B cell (primary cell): ENCODE results near the gene CHST4. TPM values are rescaled to one million over a fixed set of nuclear protein-coding genes. Genes with fewer than 3 reads are reported as not detected.

Source experiments
- ATAC-seq: fragments of 200-7000 bp; cut with Tn5 transposase; one replicate; pipeline ENCODE4 v1.10.0; 2021; ENCODE audit warnings: low read depth, mild to moderate bottlenecking, moderate number of reproducible peaks, moderate library complexity
- CTCF ChIA-PET: fragments of 350-600 bp; sonication (Branson Sonifier 250); formaldehyde crosslinking; loops from one replicate; lab custom pipeline; 2021; ENCODE audit warnings: antibody characterized with exemption, inconsistent platforms; lab: Charles Lee
- POLR2A ChIA-PET: fragments of 350-600 bp; sonication (Branson Sonifier 250); formaldehyde crosslinking; loops from one replicate; lab custom pipeline; 2021; ENCODE audit warnings: antibody characterized with exemption; lab: Charles Lee
- DNase-seq: peaks from one replicate; pipeline ENCODE4 v3.0.0; 2013
- H2AFZ ChIP-seq: 2 replicates; pipeline ENCODE4 v1.6.1; 2012; ENCODE audit warnings: mild to moderate bottlenecking, low read depth, low read length; ENCODE audit not compliant: insufficient read depth, poor library complexity, severe bottlenecking
- H3K27ac ChIP-seq, 2 donors: 1 replicate in 1 of 2; 2 replicates in 1 of 2; pipeline ENCODE4 v1.5.1; 2012 to 2013; ENCODE audit warnings: low read length in 2 of 2, mild to moderate bottlenecking in 2 of 2, moderate library complexity in 1 of 2
- H3K27me3 ChIP-seq, 4 experiments: fragments of 200-600 bp in 1 of 4; sonication (generic) in 1 of 4; replicated peaks in 1 of 4; 1 replicate in 2 of 4; 2 replicates in 2 of 4; pipeline versions ENCODE4 v1.6.1 to v1.7.0; 2013 to 2016; ENCODE audit warnings: low read length in 3 of 4, mild to moderate bottlenecking in 2 of 4, mixed read lengths in 1 of 4, moderate library complexity in 1 of 4; ENCODE audit not compliant: insufficient read depth in 4 of 4, control insufficient read depth in 3 of 4; ENCODE audit errors: control extremely low read depth in 1 of 4
- H3K36me3 ChIP-seq, 2 experiments: replicated peaks in 1 of 2; 1 replicate in 1 of 2; 2 replicates in 1 of 2; pipeline versions ENCODE4 v1.6.1 to v1.7.1; 2013; ENCODE audit warnings: low read length in 1 of 2; ENCODE audit not compliant: insufficient read depth in 2 of 2, control insufficient read depth in 1 of 2; ENCODE audit errors: control extremely low read depth in 1 of 2, extremely low read depth in 1 of 2
- H3K4me1 ChIP-seq, 2 donors: fragments of 200-600 bp in 1 of 2; sonication (generic) in 1 of 2; 1 replicate in 1 of 2; 2 replicates in 1 of 2; pipeline versions ENCODE4 v1.5.1 to v1.6.1; 2013 to 2017; ENCODE audit warnings: low read length in 2 of 2; ENCODE audit not compliant: control insufficient read depth in 2 of 2, insufficient read depth in 2 of 2
- H3K4me2 ChIP-seq: replicated peaks from 2 replicates; pipeline ENCODE3; 2012; ENCODE audit warnings: mild to moderate bottlenecking, low read depth, low read length; ENCODE audit not compliant: poor library complexity, severe bottlenecking
- H3K4me3 ChIP-seq, 5 experiments: fragments of 200-600 bp in 1 of 5; sonication (generic) in 1 of 5; 1 replicate in 3 of 5; 2 replicates in 2 of 5; pipeline versions ENCODE4 v1.5.1 to v1.7.0; 2011 to 2016; ENCODE audit warnings: low read length in 4 of 5, mild to moderate bottlenecking in 4 of 5, low read depth in 2 of 5, control low read depth in 1 of 5, moderate library complexity in 1 of 5; ENCODE audit not compliant: insufficient read depth in 1 of 5; ENCODE audit errors: control extremely low read depth in 1 of 5, extremely low read depth in 1 of 5
- H3K79me2 ChIP-seq: fragments of 200-600 bp; sonication (generic); one replicate; pipeline ENCODE4 v1.6.0; 2016; ENCODE audit warnings: low read length; ENCODE audit not compliant: control insufficient read depth, insufficient read depth
- H3K9ac ChIP-seq: fragments of 200-600 bp; sonication (generic); 2 replicates; pipeline ENCODE4 v1.6.1; 2017; ENCODE audit warnings: mild to moderate bottlenecking, low read length, moderate library complexity
- H3K9me3 ChIP-seq, 3 donors: one replicate each; pipeline versions ENCODE4 v1.6.1 to v1.7.1; 2013; ENCODE audit warnings: low read length in 2 of 3; ENCODE audit not compliant: control insufficient read depth in 2 of 3, insufficient read depth in 1 of 3; ENCODE audit errors: control extremely low read depth in 1 of 3
- H4K20me1 ChIP-seq: 2 replicates; pipeline ENCODE4 v1.6.0; 2012; ENCODE audit warnings: mild to moderate bottlenecking, low read length; ENCODE audit not compliant: insufficient read depth, control insufficient read depth, poor library complexity, severe bottlenecking
- H3K27ac Mint-ChIP-seq: one replicate; pipeline ENCODE4 v1.8.0; 2021; ENCODE audit warnings: mixed read lengths
- H3K27me3 Mint-ChIP-seq: one replicate; pipeline ENCODE4 v1.8.0; 2021; ENCODE audit warnings: mixed read lengths
- H3K4me1 Mint-ChIP-seq: one replicate; pipeline ENCODE4 v1.8.0; 2021; ENCODE audit warnings: mixed read lengths
- H3K4me3 Mint-ChIP-seq: one replicate; pipeline ENCODE4 v1.8.0; 2021; ENCODE audit warnings: mixed read lengths
- H3K9me3 Mint-ChIP-seq: one replicate; pipeline ENCODE4 v1.8.0; 2022; ENCODE audit warnings: mixed read lengths; ENCODE audit not compliant: insufficient read depth
- CTCF ChIP-seq: fragments of 200-600 bp; IDR thresholded peaks from one replicate; pipeline ENCODE4 v1.8.0; 2022; ENCODE audit warnings: antibody characterized with exemption, mild to moderate bottlenecking
- EZH2 ChIP-seq: IDR thresholded peaks from 2 replicates; pipeline ENCODE4 v1.6.1; 2012; ENCODE audit warnings: borderline replicate concordance, low read depth, mild to moderate bottlenecking, moderate library complexity, low read length; ENCODE audit not compliant: insufficient read depth, poor library complexity, severe bottlenecking
- WGBS: methylation state at CpG from one replicate; pipeline ENCODE4 v1.1.5; 2013; ENCODE audit warnings: missing lambda C conversion rate; ENCODE audit not compliant: insufficient coverage; 5-methylcytosine and 5-hydroxymethylcytosine counted together
- intact Hi-C: fragments of 100-400 bp; cut with micrococcal nuclease; formaldehyde crosslinking; loops from one replicate; pipeline ENCODE4 v1.10.0; 2022
- polyA plus RNA-seq: library from polyadenylated mRNA; depleted of rRNA; stranded (reverse); fragments of >200 nt; gene quantifications from 2 replicates; pipeline ENCODE4 v1.2.3, GENCODE V29; 2012
- total RNA-seq, 2 donors: library from RNA; stranded (reverse); fragments of 120-200 nt in 1 of 2; gene quantifications; 1 replicate in 1 of 2; 2 replicates in 1 of 2; pipeline versions ENCODE4 v1.2.3 to v1.2.4, GENCODE V29; 2013 to 2022

Gene CHST4
- total and polyA plus RNA-seq, 2 donors (not counting 1 experiment from before 2014, with no cell fraction given): not detected

GRCh38 chr16:71504901-71505300, 21.3 kb upstream of the CHST4 start:
- Mint-ChIP-seq H3K27me3 (peaks cover 15% of the 10 kb centered on the region), H3K4me3 (no peak overlapping the region), H3K27ac (no peak overlapping the region), H3K9me3 (no peaks in the 10 kb centered on the region), H3K4me1 (no peaks in the 10 kb centered on the region)
- Histone ChIP-seq H3K9ac (no peak overlapping the region), H3K36me3 (no peaks in the 10 kb centered on the region), H2AFZ (no peak overlapping the region), H3K27me3 (peaks cover 0 to 5% (median 1%) of the 10 kb centered on the region in 4 experiments), H3K4me3 (no peak overlapping the region), H3K9me3 (peaks cover 0 to 2% (median 0%) of the 10 kb centered on the region in 3 donors), H3K79me2 (no peaks in the 10 kb centered on the region), H3K27ac (no peak overlapping the region), H3K4me2 (no peak overlapping the region), H4K20me1 (no peaks in the 10 kb centered on the region), H3K4me1 (no peaks in the 10 kb centered on the region)
- ATAC-seq (no peak), DNase-seq (no peak)
- intact Hi-C loops: no loop called here
- TF ChIP-seq CTCF (no peak), EZH2 (no peak)
- ChIA-PET POLR2A (no interaction called here), CTCF (interaction anchor here (1.4 kb wide), 1 partner anchor 106 kb away, joined by 4 read pairs; no protein-coding TSS in a partner anchor)
- WGBS: 100% methylated on average over 1 of the region's 5 CpGs

- no peak for ATAC-seq
- no peaks in the 10 kb centered on the region for H3K9me3 Mint-ChIP-seq
- Histone ChIP-seq H3K27me3 (peaks cover 0 to 3% (median 0%) of the 10 kb centered on the region in 4 experiments), H3K4me1 (no peaks in the 10 kb centered on the region), H3K79me2 (no peaks in the 10 kb centered on the region), H3K4me2 (no peak overlapping the region), H3K4me3 (no peak overlapping the region), H4K20me1 (no peaks in the 10 kb centered on the region), H3K9me3 (peaks cover 0 to 5% (median 2%) of the 10 kb centered on the region in 3 donors), H3K27ac (no peak overlapping the region), H2AFZ (no peak overlapping the region), H3K36me3 (no peaks in the 10 kb centered on the region), H3K9ac (no peak overlapping the region)
- no peak overlapping the region for H3K4me3 Mint-ChIP-seq
- H3K27ac Mint-ChIP-seq: no peak overlapping the region
- TF ChIP-seq EZH2: no peak
- TF ChIP-seq CTCF: no peak
- WGBS: 100% methylated on average over 1 of the region's 1 CpG
- DNase-seq: no peak
- H3K4me1 Mint-ChIP-seq: no peaks in the 10 kb centered on the region
- CTCF ChIA-PET: interaction anchor here (0.8 to 1.7 kb wide), 2 partner anchors 94 to 103 kb away, joined by 3 to 6 read pairs; no protein-coding TSS in a partner anchor
- peaks cover 9% of the 10 kb centered on the region for H3K27me3 Mint-ChIP-seq
- POLR2A ChIA-PET: no interaction called here
- intact Hi-C loops: no loop called here
Measured at GRCh38 chr16:71507061-71507460, 19.2 kb upstream of the CHST4 start.
